Endothelial cell of umbilical vein (primary cell): ENCODE data around the gene SH3BP4. TPM values are rescaled to one million over a fixed set of nuclear protein-coding genes. Genes with fewer than 3 reads are reported as not detected.

Source experiments
- BruUV-seq: library from RNA; stranded (reverse); fragments of 400-500 nt; replicated peaks from 2 replicates; lab custom pipeline; 2021; lab: Mats Ljungman, UMichigan
- CTCF ChIA-PET: fragments of 300-600, 350-600 bp; sonication (Branson Sonifier 250); formaldehyde crosslinking; loops from one replicate; lab custom pipeline; 2021; ENCODE audit warnings: antibody characterized with exemption, inconsistent platforms; lab: Charles Lee
- POLR2A ChIA-PET: fragments of 300-600, 350-600 bp; sonication (Branson Sonifier 250); formaldehyde crosslinking; loops from one replicate; lab custom pipeline; 2021; ENCODE audit warnings: antibody characterized with exemption, inconsistent platforms; lab: Charles Lee
- DNase-seq: peaks from one replicate; pipeline ENCODE4 v3.0.0-alpha.2; 2011; ENCODE audit warnings: low read depth, low spot score
- FAIRE-seq: peaks from 2 replicates; lab custom pipeline; 2011; peaks lifted over from hg19 to GRCh38; lab: Jason Lieb, UNC
- H2AFZ ChIP-seq: 2 replicates; pipeline ENCODE4 v1.6.0; 2012; ENCODE audit warnings: low read depth, low read length, control low read depth, inconsistent platforms
- H3K27ac ChIP-seq: 2 replicates; pipeline ENCODE4 v1.5.1; 2011; ENCODE audit warnings: low read depth, mild to moderate bottlenecking, control low read depth, low read length, moderate library complexity; ENCODE audit not compliant: insufficient read depth
- H3K27me3 ChIP-seq, 2 experiments: 2 replicates each; pipeline versions ENCODE4 v1.6.0 to v1.6.1; 2011; ENCODE audit warnings: low read length in 2 of 2, mixed read lengths in 1 of 2; ENCODE audit not compliant: control insufficient read depth in 2 of 2, insufficient read depth in 2 of 2
- H3K36me3 ChIP-seq, 2 experiments: 2 replicates in 1 of 2; 3 replicates in 1 of 2; pipeline ENCODE4 v1.5.1; 2011; ENCODE audit warnings: low read length in 2 of 2, mild to moderate bottlenecking in 1 of 2, moderate library complexity in 1 of 2; ENCODE audit not compliant: control insufficient read depth in 2 of 2, insufficient read depth in 2 of 2; ENCODE audit errors: extremely low read depth in 1 of 2
- H3K4me1 ChIP-seq: 3 replicates; pipeline ENCODE4 v1.5.1; 2011; ENCODE audit warnings: mild to moderate bottlenecking, low read length; ENCODE audit not compliant: control insufficient read depth, insufficient read depth; ENCODE audit errors: extremely low read depth
- H3K4me2 ChIP-seq: 2 replicates; pipeline ENCODE4 v1.6.1; 2011; ENCODE audit warnings: low read length, control low read depth, mixed read lengths; ENCODE audit not compliant: insufficient read depth
- H3K4me3 ChIP-seq, 3 experiments: fragments of 200-600 bp in 1 of 3; sonication (generic), shearing (Covaris generic) in 1 of 3; replicated peaks in 1 of 3; 2 replicates each; pipeline ENCODE4 v1.5.1; 2011 to 2016; ENCODE audit warnings: control low read depth in 3 of 3, low read length in 3 of 3, mild to moderate bottlenecking in 2 of 3, inconsistent platforms in 1 of 3, low read depth in 1 of 3, moderate library complexity in 1 of 3; ENCODE audit not compliant: insufficient read depth in 1 of 3
- H3K79me2 ChIP-seq: 2 replicates; pipeline ENCODE4 v1.6.0; 2012; ENCODE audit warnings: low read length, inconsistent platforms; ENCODE audit not compliant: control insufficient read depth, insufficient read depth
- H3K9ac ChIP-seq: replicated peaks from 2 replicates; pipeline ENCODE3; 2011; ENCODE audit warnings: low read length, control low read depth; ENCODE audit not compliant: insufficient read depth; ENCODE audit errors: extremely low read depth
- H3K9me1 ChIP-seq: replicated peaks from 3 replicates; pipeline ENCODE4 v1.6.0; 2011; ENCODE audit warnings: mild to moderate bottlenecking, low read length; ENCODE audit not compliant: control insufficient read depth, insufficient read depth; ENCODE audit errors: extremely low read depth
- H3K9me3 ChIP-seq: replicated peaks from 2 replicates; pipeline ENCODE4 v1.5.1; 2012; ENCODE audit warnings: low read length, inconsistent platforms; ENCODE audit not compliant: control insufficient read depth, insufficient read depth
- H4K20me1 ChIP-seq: replicated peaks from 2 replicates; pipeline ENCODE3; 2011; ENCODE audit warnings: mild to moderate bottlenecking, low read length; ENCODE audit not compliant: control insufficient read depth, insufficient read depth; ENCODE audit errors: extremely low read depth
- CTCF ChIP-seq, 2 donors: IDR thresholded peaks; 1 replicate in 1 of 2; 2 replicates in 1 of 2; pipeline ENCODE4 v1.5.1; 2011; ENCODE audit warnings: low read length in 2 of 2, mild to moderate bottlenecking in 2 of 2, moderate library complexity in 2 of 2, control low read depth in 1 of 2, inconsistent platforms in 1 of 2, low read depth in 1 of 2; ENCODE audit not compliant: insufficient read depth in 1 of 2; ENCODE audit errors: extremely low read depth in 1 of 2
- JUN ChIP-seq: IDR thresholded peaks from 2 replicates; pipeline ENCODE4 v1.6.1; 2011; ENCODE audit warnings: borderline replicate concordance, low read depth; ENCODE audit not compliant: insufficient read length, insufficient read depth
- MAX ChIP-seq: IDR thresholded peaks from 2 replicates; pipeline ENCODE4 v1.6.1; 2011; ENCODE audit not compliant: insufficient read depth, insufficient read length
- MYC ChIP-seq: IDR thresholded peaks from one replicate; pipeline ENCODE4 v1.6.1; 2011; ENCODE audit warnings: mild to moderate bottlenecking, low read depth, low read length
- dilution Hi-C: fragments of 300-500 bp; cut with MboI; formaldehyde crosslinking; loops from one replicate; pipeline ENCODE4 v1.15.0; 2019; ENCODE audit warnings: low sequenced_read_pairs; ENCODE audit not compliant: extremely low pct_ligation_motif_present
- intact Hi-C: fragments of 100-400 bp; cut with micrococcal nuclease; formaldehyde crosslinking; loops from one replicate; pipeline ENCODE4 v1.10.0; 2022
- polyA plus RNA-seq, 4 experiments: library from polyadenylated mRNA; depleted of rRNA in 3 of 4; stranded (reverse) in 3 of 4; unstranded in 1 of 4; fragments of >200 nt; gene quantifications; 2 replicates each; pipeline versions ENCODE4 v1.2.1 to v1.2.3, GENCODE V29; 2011 to 2012; ENCODE audit warnings: missing spikeins in 1 of 4
- total RNA-seq: library from RNA; stranded (reverse); gene quantifications from 2 replicates; pipeline ENCODE4 v1.2.3, GENCODE V29; 2021

The SH3BP4 gene
- total and polyA plus RNA-seq, 2 donors (not counting 3 experiments of a cell fraction or from before 2014, with no cell fraction given): 85.2 to 100.0 TPM

- TF ChIP-seq MYC (no peak), JUN (no peak)
- CTCF ChIA-PET: no interaction called here
- H3K79me2 ChIP-seq: no peaks in the 10 kb centered on the region
- no peak overlapping the region for H3K27ac ChIP-seq
- H3K9me3 ChIP-seq: no peaks in the 10 kb centered on the region
- H3K9me1 ChIP-seq: no peaks in the 10 kb centered on the region
- H4K20me1 ChIP-seq: no peaks in the 10 kb centered on the region
- H3K9ac ChIP-seq: no peak overlapping the region
- no peak overlapping the region for H3K4me2 ChIP-seq
- H3K4me3 ChIP-seq: no peak overlapping the region
- POLR2A ChIA-PET: no interaction called here
- H2AFZ ChIP-seq: no peak overlapping the region
- no peak for DNase-seq
- H3K27me3 ChIP-seq: peaks cover under 1 to 7% of the 10 kb centered on the region in 2 experiments
- FAIRE-seq: no peak
- BruUV-seq: no TSS peak
- intact Hi-C loops (no loop called here), dilution Hi-C loops (no loop called here)
- no peaks in the 10 kb centered on the region for H3K4me1 ChIP-seq
- H3K36me3 ChIP-seq: no peaks in the 10 kb centered on the region
Measured at GRCh38 chr2:234931371-234931770, 20.4 kb upstream of the SH3BP4 start.

GRCh38 chr2:234932591-234933168, 19.1 kb upstream of the SH3BP4 start:
- ChIA-PET CTCF (no interaction called here), POLR2A (no interaction called here)
- Histone ChIP-seq H3K9me1 (no peaks in the 10 kb centered on the region), H3K27me3 (peaks cover 0 to 4% of the 10 kb centered on the region in 2 experiments), H3K9ac (no peak overlapping the region), H3K4me3 (no peak overlapping the region), H3K27ac (no peak overlapping the region), H2AFZ (no peak overlapping the region), H4K20me1 (no peaks in the 10 kb centered on the region), H3K4me1 (no peaks in the 10 kb centered on the region), H3K79me2 (no peaks in the 10 kb centered on the region), H3K9me3 (no peaks in the 10 kb centered on the region), H3K36me3 (no peaks in the 10 kb centered on the region), H3K4me2 (no peak overlapping the region)
- dilution Hi-C loops (no loop called here), intact Hi-C loops (no loop called here)
- TF ChIP-seq MAX: no peak
- no peak for TF ChIP-seq CTCF (IDR thresholded peaks at IDR 0.05; ENCODE audit: extremely low read depth in 1 of 2, insufficient read depth in 1 of 2, low read depth in 1 of 2, low read length in 2 of 2)
- FAIRE-seq (no peak), DNase-seq (no peak)
- no TSS peak for BruUV-seq
